Osteoblast (primary cell): Measurements from ENCODE around the gene ACBD5. TPM values are rescaled to one million over a fixed set of nuclear protein-coding genes. Genes with fewer than 3 reads are reported as not detected.

Source experiments
- DNase-seq: peaks from one replicate; pipeline ENCODE4 v3.0.0; 2011; ENCODE audit warnings: low spot score, mixed read lengths; ENCODE audit not compliant: insufficient read length; ENCODE audit errors: missing footprints
- H2AFZ ChIP-seq: 2 replicates; pipeline ENCODE4 v1.6.0; 2011; ENCODE audit warnings: mild to moderate bottlenecking, low read length
- H3K27ac ChIP-seq: 2 replicates; pipeline ENCODE4 v1.5.1; 2011; ENCODE audit warnings: mild to moderate bottlenecking, low read depth, low read length, moderate library complexity
- H3K27me3 ChIP-seq: 2 replicates; pipeline ENCODE4 v1.6.0; 2012; ENCODE audit warnings: mild to moderate bottlenecking, control low read depth, inconsistent platforms, low read length, moderate library complexity; ENCODE audit not compliant: insufficient read depth
- H3K36me3 ChIP-seq: 2 replicates; pipeline ENCODE4 v1.5.1; 2011; ENCODE audit warnings: mild to moderate bottlenecking, low read length, control low read depth, moderate library complexity; ENCODE audit not compliant: insufficient read depth
- H3K4me1 ChIP-seq: 2 replicates; pipeline ENCODE4 v1.5.1; 2011; ENCODE audit warnings: mild to moderate bottlenecking, low read length, control low read depth, moderate library complexity; ENCODE audit not compliant: insufficient read depth
- H3K4me2 ChIP-seq: 2 replicates; pipeline ENCODE4 v1.6.0; 2011; ENCODE audit warnings: mild to moderate bottlenecking, low read length; ENCODE audit not compliant: insufficient read depth
- H3K4me3 ChIP-seq: fragments of 200-600 bp; sonication (generic); 3 replicates; pipeline ENCODE4 v1.5.1; 2012; ENCODE audit warnings: mild to moderate bottlenecking, low read length, inconsistent platforms; ENCODE audit not compliant: insufficient read depth
- H3K79me2 ChIP-seq: 2 replicates; pipeline ENCODE4 v1.6.0; 2012; ENCODE audit warnings: mild to moderate bottlenecking, low read length, control low read depth, inconsistent platforms; ENCODE audit not compliant: insufficient read depth
- H3K9me3 ChIP-seq: 2 replicates; pipeline ENCODE4 v1.5.1; 2011; ENCODE audit warnings: low read depth, low read length, control low read depth
- H4K20me1 ChIP-seq: 2 replicates; pipeline ENCODE4 v1.6.0; 2012; ENCODE audit warnings: mild to moderate bottlenecking, low read length, control low read depth; ENCODE audit not compliant: insufficient read depth
- total RNA-seq: library from RNA; depleted of rRNA; stranded (reverse); fragments of >200 nt; gene quantifications from 2 replicates; pipeline ENCODE4 v1.2.3, GENCODE V29; 2012
- TF ChIP-seq, protein P1 (sequence below): IDR thresholded peaks from 2 replicates; pipeline ENCODE4 v1.5.1; 2011; ENCODE audit warnings: mild to moderate bottlenecking, low read depth, low read length, moderate library complexity; ENCODE audit errors: extremely low read depth

ACBD5 gene
- total RNA-seq, 1 donor, result 23.2 TPM

- Histone ChIP-seq H3K4me1 (peaks cover 8% of the 10 kb centered on the region), H3K36me3 (no peaks in the 10 kb centered on the region), H3K27ac (no peak overlapping the region), H3K27me3 (no peaks in the 10 kb centered on the region), H4K20me1 (no peaks in the 10 kb centered on the region), H3K4me2 (no peak overlapping the region), H3K79me2 (no peaks in the 10 kb centered on the region), H2AFZ (no peak overlapping the region), H3K9me3 (no peaks in the 10 kb centered on the region), H3K4me3 (no peak overlapping the region)
- TF ChIP-seq, protein P1, sequence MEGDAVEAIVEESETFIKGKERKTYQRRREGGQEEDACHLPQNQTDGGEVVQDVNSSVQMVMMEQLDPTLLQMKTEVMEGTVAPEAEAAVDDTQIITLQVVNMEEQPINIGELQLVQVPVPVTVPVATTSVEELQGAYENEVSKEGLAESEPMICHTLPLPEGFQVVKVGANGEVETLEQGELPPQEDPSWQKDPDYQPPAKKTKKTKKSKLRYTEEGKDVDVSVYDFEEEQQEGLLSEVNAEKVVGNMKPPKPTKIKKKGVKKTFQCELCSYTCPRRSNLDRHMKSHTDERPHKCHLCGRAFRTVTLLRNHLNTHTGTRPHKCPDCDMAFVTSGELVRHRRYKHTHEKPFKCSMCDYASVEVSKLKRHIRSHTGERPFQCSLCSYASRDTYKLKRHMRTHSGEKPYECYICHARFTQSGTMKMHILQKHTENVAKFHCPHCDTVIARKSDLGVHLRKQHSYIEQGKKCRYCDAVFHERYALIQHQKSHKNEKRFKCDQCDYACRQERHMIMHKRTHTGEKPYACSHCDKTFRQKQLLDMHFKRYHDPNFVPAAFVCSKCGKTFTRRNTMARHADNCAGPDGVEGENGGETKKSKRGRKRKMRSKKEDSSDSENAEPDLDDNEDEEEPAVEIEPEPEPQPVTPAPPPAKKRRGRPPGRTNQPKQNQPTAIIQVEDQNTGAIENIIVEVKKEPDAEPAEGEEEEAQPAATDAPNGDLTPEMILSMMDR, result no peak
- DNase-seq, result no peak
Measured at GRCh38 chr10:27247006-27247405, 6.4 kb upstream of the ACBD5 start.

GRCh38 chr10:27245836-27246235, 5.2 kb upstream of the ACBD5 start:
- Histone ChIP-seq H3K79me2 (no peaks in the 10 kb centered on the region), H2AFZ (no peak overlapping the region)

GRCh38 chr10:27244976-27245375, 4.4 kb upstream of the ACBD5 start:
- no peak overlapping the region for H2AFZ ChIP-seq
- H3K4me3 ChIP-seq, result no peak overlapping the region
- no peak overlapping the region for H3K4me2 ChIP-seq
- peaks cover 3% of the 10 kb centered on the region for H3K79me2 ChIP-seq
- no peaks in the 10 kb centered on the region for H3K9me3 ChIP-seq
- peaks cover 19% of the 10 kb centered on the region for H3K4me1 ChIP-seq
- no peaks in the 10 kb centered on the region for H3K36me3 ChIP-seq
- no peak for DNase-seq
- no peaks in the 10 kb centered on the region for H4K20me1 ChIP-seq
- no peak overlapping the region for H3K27ac ChIP-seq
- TF ChIP-seq, protein P1, result no peak
- no peaks in the 10 kb centered on the region for H3K27me3 ChIP-seq

More at GRCh38 chr10:27245836-27246235, 5.2 kb upstream of the ACBD5 start:
- Histone ChIP-seq H3K27ac (no peak overlapping the region), H3K36me3 (no peaks in the 10 kb centered on the region), H4K20me1 (no peaks in the 10 kb centered on the region), H3K4me1 (peaks cover 18% of the 10 kb centered on the region), H3K4me3 (no peak overlapping the region), H3K9me3 (no peaks in the 10 kb centered on the region), H3K27me3 (no peaks in the 10 kb centered on the region), H3K4me2 (no peak overlapping the region)
- TF ChIP-seq, protein P1, result no peak
- DNase-seq, result no peak

GRCh38 chr10:27242951-27243551, 2.5 kb upstream of the ACBD5 start:
- H3K36me3 ChIP-seq, result no peaks in the 10 kb centered on the region
- H3K4me1 ChIP-seq, result peaks cover 19% of the 10 kb centered on the region
- H3K4me3 ChIP-seq, result peak overlapping the region; percentile 80
- H3K79me2 ChIP-seq, result peaks cover 17% of the 10 kb centered on the region
- no peaks in the 10 kb centered on the region for H3K27me3 ChIP-seq
- no peaks in the 10 kb centered on the region for H3K9me3 ChIP-seq
- peak overlapping the region; percentile 80 for H3K27ac ChIP-seq
- H4K20me1 ChIP-seq, result no peaks in the 10 kb centered on the region
- DNase-seq, result no peak
- H2AFZ ChIP-seq, result peak overlapping the region; percentile 97
- H3K4me2 ChIP-seq, result peak overlapping the region; percentile 95
- TF ChIP-seq, protein P1, result no peak
